GM12874 (cell line): Measurements from ENCODE around the gene KRTAP10-7.
"Not testable (repeated sequence)": the region's sequence is repeated elsewhere in the genome, so short reads cannot be mapped to it uniquely, and the experiment has no call there.

Experiments used
- TF ChIP-seq, protein P1 (sequence below): IDR thresholded peaks from 2 replicates; pipeline ENCODE4 v1.5.1; 2011; ENCODE audit warnings: low read depth, mild to moderate bottlenecking, control low read depth, low read length, moderate library complexity; ENCODE audit not compliant: insufficient read depth

The KRTAP10-7 gene

DNA sequence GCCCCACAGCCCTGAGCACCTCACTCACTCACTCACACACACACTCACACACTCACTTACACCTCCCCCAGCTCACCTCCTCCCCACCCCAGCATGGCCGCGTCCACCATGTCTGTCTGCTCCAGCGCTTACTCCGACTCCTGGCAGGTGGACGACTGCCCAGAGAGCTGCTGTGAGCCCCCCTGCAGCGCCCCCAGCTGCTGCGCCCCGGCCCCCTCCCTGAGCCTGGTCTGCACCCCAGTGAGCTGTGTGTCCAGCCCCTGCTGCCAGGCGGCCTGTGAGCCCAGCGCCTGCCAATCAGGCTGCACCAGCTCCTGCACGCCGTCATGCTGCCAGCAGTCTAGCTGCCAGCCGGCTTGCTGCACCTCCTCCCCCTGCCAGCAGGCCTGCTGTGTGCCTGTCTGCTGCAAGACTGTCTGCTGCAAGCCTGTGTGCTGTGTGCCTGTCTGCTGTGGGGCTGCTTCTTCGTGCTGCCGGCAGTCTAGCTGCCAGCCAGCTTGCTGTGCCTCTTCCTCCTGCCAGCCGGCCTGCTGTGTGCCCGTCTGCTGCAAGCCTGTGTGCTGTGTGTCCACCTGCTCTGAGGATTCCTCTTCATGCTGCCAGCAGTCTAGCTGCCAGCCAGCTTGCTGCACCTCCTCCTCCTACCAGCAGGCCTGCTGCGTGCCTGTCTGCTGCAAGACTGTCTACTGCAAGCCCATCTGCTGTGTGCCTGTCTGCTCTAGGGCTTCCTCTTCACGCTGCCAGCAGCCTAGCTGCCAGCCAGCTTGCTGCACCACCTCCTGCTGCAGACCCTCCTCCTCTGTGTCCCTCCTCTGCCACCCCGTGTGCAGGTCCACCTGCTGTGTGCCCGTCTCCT, 46.2 kb downstream of the KRTAP10-7 start, which contains the start of gene KRTAP10-11:
KRTAP10-11 (plus strand) TSS at position 49 of the 856 bp plus-strand sequence; CDS start at position 94, 45 bp downstream.
- TF ChIP-seq, protein P1, sequence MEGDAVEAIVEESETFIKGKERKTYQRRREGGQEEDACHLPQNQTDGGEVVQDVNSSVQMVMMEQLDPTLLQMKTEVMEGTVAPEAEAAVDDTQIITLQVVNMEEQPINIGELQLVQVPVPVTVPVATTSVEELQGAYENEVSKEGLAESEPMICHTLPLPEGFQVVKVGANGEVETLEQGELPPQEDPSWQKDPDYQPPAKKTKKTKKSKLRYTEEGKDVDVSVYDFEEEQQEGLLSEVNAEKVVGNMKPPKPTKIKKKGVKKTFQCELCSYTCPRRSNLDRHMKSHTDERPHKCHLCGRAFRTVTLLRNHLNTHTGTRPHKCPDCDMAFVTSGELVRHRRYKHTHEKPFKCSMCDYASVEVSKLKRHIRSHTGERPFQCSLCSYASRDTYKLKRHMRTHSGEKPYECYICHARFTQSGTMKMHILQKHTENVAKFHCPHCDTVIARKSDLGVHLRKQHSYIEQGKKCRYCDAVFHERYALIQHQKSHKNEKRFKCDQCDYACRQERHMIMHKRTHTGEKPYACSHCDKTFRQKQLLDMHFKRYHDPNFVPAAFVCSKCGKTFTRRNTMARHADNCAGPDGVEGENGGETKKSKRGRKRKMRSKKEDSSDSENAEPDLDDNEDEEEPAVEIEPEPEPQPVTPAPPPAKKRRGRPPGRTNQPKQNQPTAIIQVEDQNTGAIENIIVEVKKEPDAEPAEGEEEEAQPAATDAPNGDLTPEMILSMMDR, result not testable (repeated sequence)

DNA sequence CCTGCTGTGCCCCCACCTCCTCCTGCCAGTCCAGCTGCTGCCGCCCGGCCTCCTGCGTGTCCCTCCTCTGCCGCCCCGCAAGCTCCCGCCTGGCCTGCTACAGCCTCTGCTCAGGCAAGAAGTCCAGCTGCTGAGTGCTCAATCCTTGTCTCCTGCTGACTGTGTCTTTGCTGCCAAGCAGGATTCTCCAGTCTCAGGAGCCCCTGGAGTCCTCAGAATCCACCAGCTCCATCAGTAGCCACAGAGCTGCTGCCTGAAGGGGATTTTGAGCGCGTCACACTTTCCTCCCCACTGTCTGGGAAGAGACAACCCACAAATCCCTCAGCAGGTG, 46.8 kb downstream of the KRTAP10-7 start:
- TF ChIP-seq, protein P1, result no peak

DNA sequence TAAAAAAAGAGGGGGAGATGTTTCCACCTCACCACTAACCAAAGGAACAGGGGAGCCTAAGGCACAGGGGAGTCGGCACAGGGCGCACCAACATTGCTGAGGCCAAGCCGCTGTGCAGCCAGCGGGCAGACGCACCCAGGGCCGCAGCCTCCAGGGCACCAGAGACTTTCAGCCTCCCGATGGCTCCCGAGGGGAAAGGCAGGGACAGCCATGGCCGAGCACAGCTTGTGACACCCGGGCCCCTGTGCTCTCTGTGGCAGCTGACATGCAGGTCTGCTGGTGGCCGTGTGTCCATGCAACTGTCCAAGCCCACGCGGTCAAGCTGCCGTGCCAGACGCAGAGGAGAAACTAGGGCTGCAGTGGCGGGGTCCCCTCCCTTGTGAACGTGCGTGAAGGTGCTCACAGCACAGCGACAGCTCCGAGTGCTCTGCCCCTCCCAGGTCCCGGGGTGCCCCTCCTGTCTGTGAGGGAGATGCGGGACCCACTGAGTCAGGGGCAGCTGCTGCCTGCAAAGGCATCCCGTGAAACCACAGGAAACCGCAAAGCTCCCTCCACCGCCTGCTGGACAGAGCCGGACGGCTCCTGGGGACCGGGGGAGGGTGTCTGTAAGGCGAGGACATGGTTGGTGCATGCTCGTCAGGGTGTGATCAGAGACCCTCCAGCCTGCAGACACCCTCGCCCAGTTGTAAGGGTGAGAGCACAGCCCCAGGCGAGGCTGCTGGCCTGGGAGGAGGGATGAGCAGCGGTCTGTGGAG, 48.3 kb downstream of the KRTAP10-7 start:
- TF ChIP-seq, protein P1, result no peak

DNA sequence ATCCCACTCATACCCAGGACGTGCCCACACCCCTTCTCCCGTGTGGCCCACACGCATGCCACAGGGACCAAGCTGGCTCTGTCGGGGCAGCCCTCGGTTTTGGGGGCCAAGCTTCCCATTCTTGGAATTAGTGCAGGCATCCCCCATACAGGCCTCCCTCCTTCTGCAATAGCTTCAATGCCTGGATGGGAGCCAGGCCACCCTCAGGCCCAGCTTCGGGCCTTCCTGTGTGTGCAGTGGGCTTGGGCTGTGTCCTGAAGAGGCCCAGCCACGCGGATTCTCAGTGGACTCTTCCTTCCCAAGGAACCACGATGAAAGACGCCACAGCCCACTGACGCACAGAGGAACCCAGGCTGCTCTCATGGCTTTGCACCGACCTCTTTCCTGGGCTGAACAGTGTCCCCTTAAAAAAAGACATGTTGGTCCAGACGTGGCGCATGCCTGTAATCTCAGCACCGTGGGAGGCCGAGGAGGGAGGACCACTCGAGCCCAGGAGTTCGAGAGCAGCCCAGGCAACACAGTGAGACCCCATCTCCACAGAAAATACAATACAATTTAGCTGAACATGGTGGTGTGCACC, 49.2 kb downstream of the KRTAP10-7 start:
- TF ChIP-seq, protein P1, result no peak

DNA sequence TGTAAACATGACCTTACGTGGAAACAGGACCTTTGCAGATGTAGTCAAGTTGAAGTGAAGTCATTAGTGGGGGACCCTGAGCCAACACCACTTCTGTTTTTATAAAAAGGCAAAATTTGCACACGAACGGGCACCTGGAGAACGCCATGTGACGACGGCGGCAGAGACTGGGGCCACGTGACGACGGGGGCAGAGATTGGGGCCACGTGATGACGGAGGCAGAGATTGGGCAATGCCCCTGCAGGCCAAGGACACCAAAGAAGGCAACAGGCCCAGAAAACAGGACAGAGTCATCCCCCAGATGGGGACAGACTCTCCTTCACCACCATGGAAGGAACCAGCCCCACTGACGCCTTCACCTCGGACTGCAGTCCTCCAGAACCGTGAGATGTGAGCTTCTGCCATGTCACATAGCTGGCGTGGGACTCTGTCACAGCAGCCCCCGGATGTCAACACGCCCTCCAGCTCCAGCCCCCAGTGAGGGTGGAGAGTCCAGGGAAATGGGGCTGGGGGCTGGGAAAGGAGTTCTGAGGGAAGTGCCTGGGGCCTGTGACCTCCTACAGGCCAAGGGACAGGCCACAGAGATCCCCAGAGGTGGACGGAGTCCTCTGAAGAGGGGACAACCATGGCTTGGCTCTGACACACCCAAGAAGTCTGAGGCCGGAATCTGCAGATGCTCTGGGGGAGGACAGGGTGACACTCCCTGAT, 50.0 kb downstream of the KRTAP10-7 start:
- TF ChIP-seq, protein P1, result no peak

DNA sequence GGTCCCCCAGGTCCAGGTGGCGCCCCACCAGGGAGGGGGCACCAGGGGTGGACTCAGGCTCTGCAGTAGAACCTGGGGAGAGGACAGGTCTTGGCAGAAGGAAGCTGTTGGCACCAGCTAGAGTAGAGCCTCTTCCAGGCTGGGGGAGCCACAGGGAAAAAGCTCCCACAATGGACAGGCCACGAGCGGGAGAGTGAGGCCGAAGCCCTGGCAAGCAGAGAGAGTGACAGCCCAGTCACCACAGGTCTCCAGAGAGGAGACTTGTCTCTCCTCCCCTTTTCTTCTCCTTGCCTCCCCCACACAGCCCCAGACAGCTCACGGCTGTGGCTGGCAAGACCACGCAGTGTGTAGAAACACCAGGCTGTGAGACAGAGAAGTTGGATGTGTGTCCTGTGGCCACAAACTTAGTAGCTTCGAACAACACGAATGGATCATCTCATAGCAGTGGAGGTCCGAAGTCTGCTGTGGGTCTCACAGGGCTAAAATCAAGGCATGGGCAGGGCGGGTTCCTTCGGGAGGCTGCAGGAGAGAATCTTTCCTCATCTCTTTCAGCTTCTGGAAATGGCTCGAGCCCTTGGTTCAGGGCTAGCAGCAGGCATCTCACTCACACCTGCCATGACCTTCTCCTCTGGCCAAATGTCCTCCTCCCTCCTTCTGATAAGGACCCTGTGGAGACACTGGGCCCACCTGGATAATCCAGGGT, 50.7 kb downstream of the KRTAP10-7 start:
- TF ChIP-seq, protein P1, result no peak
